GM12878 (cell line): ENCODE data around the gene RPL13A. TPM values are rescaled to one million over a fixed set of nuclear protein-coding genes. Genes with fewer than 3 reads are reported as not detected.

Experiments
- ATAC-seq: fragments of 200-7000 bp; cut with Tn5 transposase; 3 replicates; pipeline ENCODE4 v1.9.1; 2020; ENCODE audit warnings: mild to moderate bottlenecking, moderate library complexity
- BruUV-seq: library from RNA; stranded (reverse); fragments of 400-500 nt; replicated peaks from 2 replicates; lab custom pipeline; 2021; lab: Mats Ljungman, UMichigan
- CTCF ChIA-PET: fragments of 300-600 bp; sonication (Branson Sonifier 250); formaldehyde crosslinking; extraction: SDS; loops from one replicate; lab custom pipeline; 2021; ENCODE audit warnings: inconsistent platforms; lab: Yijun Ruan, JAX
- POLR2A ChIA-PET: fragments of 350-600 bp; formaldehyde crosslinking; extraction: SDS; loops from one replicate; lab custom pipeline; 2021; ENCODE audit warnings: inconsistent platforms; lab: Charles Lee
- RAD21 ChIA-PET: fragments of 300-600 bp; sonication (Branson Sonifier 250); formaldehyde crosslinking; loops from one replicate; lab custom pipeline; 2023; ENCODE audit warnings: antibody characterized with exemption; ENCODE audit not compliant: unreplicated experiment; lab: Charles Lee
- SMC1A ChIA-PET: fragments of 300-600 bp; sonication (Branson Sonifier 250); formaldehyde crosslinking; loops from one replicate; lab custom pipeline; 2023; ENCODE audit not compliant: unreplicated experiment, uncharacterized antibody; lab: Charles Lee
- DNase-seq: peaks from one replicate; pipeline ENCODE4 v3.0.0-alpha.2; 2011; ENCODE audit warnings: low read depth, low spot score
- FAIRE-seq: peaks from 3 replicates; lab custom pipeline; 2011; peaks lifted over from hg19 to GRCh38; lab: Jason Lieb, UNC
- H2AFZ ChIP-seq: 2 replicates; pipeline ENCODE4 v1.6.0; 2011; ENCODE audit warnings: low read depth, low read length, control low read depth; ENCODE audit not compliant: control insufficient read depth
- H3K27ac ChIP-seq: 2 replicates; pipeline ENCODE4 v1.5.1; 2011; ENCODE audit warnings: control low read depth; ENCODE audit not compliant: control insufficient read depth, insufficient read depth
- H3K27me3 ChIP-seq, 2 experiments: replicated peaks in 1 of 2; 2 replicates each; pipeline versions ENCODE4 v1.6.0 to v1.6.1; 2011; ENCODE audit warnings: low read length in 1 of 2; ENCODE audit not compliant: control insufficient read depth in 2 of 2, insufficient read depth in 2 of 2
- H3K36me3 ChIP-seq, 2 experiments: 2 replicates each; pipeline ENCODE4 v1.5.1; 2011; ENCODE audit warnings: low read length in 1 of 2; ENCODE audit not compliant: control insufficient read depth in 2 of 2, insufficient read depth in 2 of 2
- H3K4me1 ChIP-seq: 2 replicates; pipeline ENCODE4 v1.6.1; 2011; ENCODE audit warnings: mild to moderate bottlenecking, low read length, moderate library complexity, mixed read lengths; ENCODE audit not compliant: control insufficient read depth, insufficient read depth
- H3K4me2 ChIP-seq: 2 replicates; pipeline ENCODE4 v1.6.0; 2011; ENCODE audit warnings: control low read depth; ENCODE audit not compliant: control insufficient read depth, insufficient read depth
- H3K4me3 ChIP-seq: fragments of 200-600 bp; sonication (generic); 2 replicates; pipeline ENCODE4 v1.5.1; 2016
- H3K79me2 ChIP-seq: 2 replicates; pipeline ENCODE4 v1.6.0; 2011; ENCODE audit warnings: low read length; ENCODE audit not compliant: control insufficient read depth, insufficient read depth
- H3K9ac ChIP-seq: 2 replicates; pipeline ENCODE4 v1.8.0; 2011; ENCODE audit warnings: low read length, control low read depth, mixed read lengths; ENCODE audit not compliant: control insufficient read depth, insufficient read depth
- H3K9me3 ChIP-seq: replicated peaks from 3 replicates; pipeline ENCODE4 v1.5.1; 2011; ENCODE audit warnings: mild to moderate bottlenecking, low read length; ENCODE audit not compliant: control insufficient read depth, insufficient read depth
- H4K20me1 ChIP-seq: 2 replicates; pipeline ENCODE4 v1.6.0; 2011; ENCODE audit not compliant: control insufficient read depth, insufficient read depth
- FOXM1 ChIP-seq: IDR thresholded peaks from 2 replicates; pipeline ENCODE4 v1.6.1; 2012; ENCODE audit warnings: low read depth, mild to moderate bottlenecking, inconsistent platforms, low read length, moderate library complexity
- GATAD2B ChIP-seq: fragments of 450-650 bp; conservative IDR thresholded peaks from 2 replicates; pipeline ENCODE4 v1.6.1; 2017; ENCODE audit warnings: low read depth, mild to moderate bottlenecking, moderate library complexity
- HDAC6 ChIP-seq: fragments of 200-600 bp; sonication (generic); IDR thresholded peaks from one replicate; pipeline ENCODE4 v1.8.0; 2017; ENCODE audit warnings: antibody characterized with exemption; ENCODE audit not compliant: unreplicated experiment
- JUND ChIP-seq: IDR thresholded peaks from 2 replicates; pipeline ENCODE4 v1.6.1; 2012; ENCODE audit warnings: low read depth, mild to moderate bottlenecking, low read length, improper control_type of control experiment, moderate library complexity
- KAT2A ChIP-seq: conservative IDR thresholded peaks from 2 replicates; pipeline ENCODE4 v1.6.1; 2011; ENCODE audit warnings: low read depth, low read length; ENCODE audit not compliant: control insufficient read depth
- NFYB ChIP-seq: IDR thresholded peaks from 2 replicates; pipeline ENCODE4 v1.6.1; 2011; ENCODE audit warnings: low read depth, mild to moderate bottlenecking, low read length, improper control_type of control experiment, moderate library complexity; ENCODE audit not compliant: insufficient read depth
- RFX5 ChIP-seq: IDR thresholded peaks from 2 replicates; pipeline ENCODE4 v1.6.1; 2011; ENCODE audit warnings: low read depth, low read length, improper control_type of control experiment
- RUNX3 ChIP-seq: IDR thresholded peaks from 2 replicates; pipeline ENCODE4 v1.6.1; 2012; ENCODE audit warnings: low read length, inconsistent platforms
- SP1 ChIP-seq: IDR thresholded peaks from one replicate; pipeline ENCODE4 v1.6.1; 2011; ENCODE audit warnings: low read depth, low read length
- STAT1 ChIP-seq: fragments of 450-650 bp; conservative IDR thresholded peaks from 2 replicates; pipeline ENCODE4 v1.6.1; 2014; ENCODE audit warnings: antibody characterized with exemption, mild to moderate bottlenecking
- TCF3 ChIP-seq: IDR thresholded peaks from 2 replicates; pipeline ENCODE4 v1.6.1; 2012; ENCODE audit warnings: low read depth, mild to moderate bottlenecking, low read length, borderline replicate concordance; ENCODE audit not compliant: insufficient read depth
- ZZZ3 ChIP-seq: IDR thresholded peaks from 2 replicates; pipeline ENCODE4 v1.6.1; 2011; ENCODE audit warnings: low read depth; ENCODE audit not compliant: control insufficient read depth, insufficient read length
- WGBS: methylation state at CpG from one replicate; pipeline ENCODE4 v1.1.6; 2016; ENCODE audit warnings: low lambda C conversion rate; ENCODE audit not compliant: insufficient replicate concordance, insufficient coverage; ENCODE audit errors: missing lambda C conversion rate; 5-methylcytosine and 5-hydroxymethylcytosine counted together
- in situ Hi-C: fragments of 300-500 bp; cut with MboI; formaldehyde crosslinking; loops from 9 replicates; pipeline ENCODE4 v1.14.3; 2018; ENCODE audit warnings: mixed read lengths
- intact Hi-C: fragments of 100-400 bp; cut with micrococcal nuclease; formaldehyde crosslinking; loops from one replicate; pipeline ENCODE4 v1.14.2; 2022; ENCODE audit not compliant: unreplicated experiment
- polyA plus RNA-seq, 11 experiments: library from polyadenylated mRNA; depleted of rRNA in 4 of 11; unstranded in 6 of 11; stranded (reverse) in 5 of 11; fragments of >200 nt; fragmentation: Nextera tagmentation in 4 of 11; fragmentation: Illumina TruSeq in 1 of 11; extraction: Ambion mirVana in 4 of 11; extraction: Trizol in 1 of 11; gene quantifications; 1 replicate in 1 of 11; 2 replicates in 10 of 11; pipeline versions ENCODE4 v1.2.1 to v1.2.3, GENCODE V29; 2011 to 2016; ENCODE audit warnings: inconsistent platforms in 2 of 11, missing spikeins in 2 of 11, low read depth in 1 of 11
- total RNA-seq, 4 experiments: library from RNA; depleted of rRNA in 3 of 4; stranded (reverse); fragments of >200 nt in 3 of 4; fragmentation: Illumina TruSeq in 1 of 4; extraction: Trizol in 1 of 4; gene quantifications; 2 replicates each; pipeline versions ENCODE4 v1.2.1 to v1.2.3, GENCODE V29; 2013 to 2021
- TF ChIP-seq, protein P1 (sequence below): fragments of 150-350 bp; IDR thresholded peaks from 2 replicates; pipeline ENCODE4 v1.6.1; 2014; ENCODE audit warnings: mild to moderate bottlenecking, low read depth, low read length
- TF ChIP-seq, protein P2 (sequence below): fragments of 450-650 bp; IDR thresholded peaks from 2 replicates; pipeline ENCODE4 v1.6.1; 2018; ENCODE audit warnings: mild to moderate bottlenecking, low read depth, moderate library complexity; ENCODE audit not compliant: partially characterized antibody

The RPL13A gene
- total and polyA plus RNA-seq, 10 of the 15 experiments (the other 5 are each of a cell fraction or from before 2014, with no cell fraction given), result 1,426 to 8,961 (median 4,266) TPM

DNA sequence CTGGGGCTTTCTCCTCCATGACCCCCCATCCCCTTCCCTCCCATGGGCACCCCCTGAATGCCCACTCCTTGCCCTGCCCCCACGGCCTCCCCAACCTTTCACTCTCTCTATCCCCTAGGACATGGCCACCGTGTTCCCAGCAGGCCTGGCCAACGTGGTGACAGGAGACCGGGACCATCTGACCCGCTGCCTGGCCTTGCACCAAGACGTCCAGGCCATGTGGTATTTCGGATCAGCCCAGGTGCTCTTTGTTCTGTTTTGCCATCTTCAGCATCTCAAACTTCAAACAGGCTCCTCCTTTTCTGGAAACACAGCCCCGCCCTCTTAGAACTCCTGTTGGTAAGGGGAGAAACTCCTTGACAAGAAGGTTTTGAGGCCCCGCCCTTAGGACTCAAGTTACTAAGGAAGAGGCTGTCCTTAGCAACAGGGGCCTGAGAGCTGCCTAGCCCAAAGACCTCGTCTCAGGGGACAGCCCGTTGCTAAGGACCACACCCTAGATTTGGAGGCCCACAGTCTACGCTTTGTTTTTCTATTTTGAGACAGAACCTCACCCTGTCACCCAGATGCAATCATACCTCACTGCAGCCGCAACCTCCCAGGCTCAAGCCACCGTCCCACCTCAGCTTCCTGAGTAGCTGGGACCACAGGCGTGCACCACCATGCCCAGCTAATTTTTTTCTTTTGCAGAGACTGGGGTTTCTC, 18.5 kb upstream of the RPL13A start (continued):
- peak; percentile 37; the same call in 1 of the 2 replicates for TF ChIP-seq FOXM1
- TF ChIP-seq, protein P1, sequence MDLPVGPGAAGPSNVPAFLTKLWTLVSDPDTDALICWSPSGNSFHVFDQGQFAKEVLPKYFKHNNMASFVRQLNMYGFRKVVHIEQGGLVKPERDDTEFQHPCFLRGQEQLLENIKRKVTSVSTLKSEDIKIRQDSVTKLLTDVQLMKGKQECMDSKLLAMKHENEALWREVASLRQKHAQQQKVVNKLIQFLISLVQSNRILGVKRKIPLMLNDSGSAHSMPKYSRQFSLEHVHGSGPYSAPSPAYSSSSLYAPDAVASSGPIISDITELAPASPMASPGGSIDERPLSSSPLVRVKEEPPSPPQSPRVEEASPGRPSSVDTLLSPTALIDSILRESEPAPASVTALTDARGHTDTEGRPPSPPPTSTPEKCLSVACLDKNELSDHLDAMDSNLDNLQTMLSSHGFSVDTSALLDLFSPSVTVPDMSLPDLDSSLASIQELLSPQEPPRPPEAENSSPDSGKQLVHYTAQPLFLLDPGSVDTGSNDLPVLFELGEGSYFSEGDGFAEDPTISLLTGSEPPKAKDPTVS, result no peak
- TF ChIP-seq RFX5, result no peak; the same call in 1 of the 2 replicates
- no peak for TF ChIP-seq KAT2A
- peak; percentile 69 for TF ChIP-seq SP1
- TF ChIP-seq JUND, result no peak
- TF ChIP-seq, all 136 proteins: peak for 35

DNA sequence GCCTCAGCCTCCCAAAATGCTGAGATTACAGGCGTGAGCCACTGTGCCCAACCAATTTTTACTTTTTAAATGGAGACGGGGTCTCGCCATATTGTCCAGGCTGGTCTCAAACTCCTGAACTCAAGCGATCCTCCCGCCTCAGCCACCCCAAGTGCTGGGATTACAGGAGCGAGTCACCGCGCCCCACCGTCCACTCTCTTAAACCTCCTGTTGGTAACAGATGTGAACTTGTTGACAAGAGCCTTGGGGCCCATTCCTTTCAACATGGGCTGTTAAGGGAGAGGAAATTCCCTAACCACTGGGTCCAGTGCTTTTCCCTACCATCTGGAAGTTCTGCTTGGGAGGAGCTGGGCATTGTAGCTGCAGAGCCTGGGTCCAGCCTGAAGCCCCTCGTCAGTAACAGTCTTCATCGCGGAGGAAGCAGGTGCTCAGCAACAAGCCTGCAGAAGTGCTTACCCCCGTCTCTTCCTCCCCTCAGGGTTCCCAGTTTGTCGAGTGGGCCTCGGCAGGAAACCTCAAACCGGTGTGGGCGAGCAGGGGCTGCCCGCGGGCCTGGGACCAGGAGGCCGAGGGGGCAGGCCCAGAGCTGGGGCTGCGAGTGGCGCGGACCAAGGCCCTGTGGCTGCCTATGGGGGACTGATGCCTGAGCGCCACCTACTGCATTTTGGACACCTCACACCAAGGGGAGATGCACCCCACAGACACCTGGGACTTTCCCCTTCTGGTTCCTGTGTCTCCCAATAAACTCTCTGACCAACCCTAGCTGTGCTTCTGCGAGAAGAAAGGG, 17.4 kb upstream of the RPL13A start:
- Histone ChIP-seq H3K27me3 (no peaks in the 10 kb centered on the region), H3K9ac (no peak overlapping the region), H2AFZ (peak overlapping the region; percentile 81), H3K79me2 (no peaks in the 10 kb centered on the region), H4K20me1 (no peaks in the 10 kb centered on the region), H3K4me2 (peak overlapping the region; percentile 32), H3K9me3 (no peaks in the 10 kb centered on the region), H3K27ac (peak overlapping the region; percentile 82), H3K4me1 (peaks cover 42% of the 10 kb centered on the region), H3K36me3 (peaks cover 2% of the 10 kb centered on the region in 2 experiments; a peak in 2 of 4 replicates), H3K4me3 (0 out of 2 replicates have a peak overlapping the region, but pooled peaks have one; percentile 3)
- CTCF ChIA-PET, result interaction anchor here (0.6 to 5.9 kb wide), 33 partner anchors 9 to 244 kb away, joined by 3 to 68 read pairs (median 5); partner anchors contain the start of genes ALDH16A1, PIH1D1 and RPL13A
- in situ Hi-C loops (no loop called here), intact Hi-C loops (loop anchor here (1.0 to 5.0 kb wide), 5 partner anchors 19 to 244 kb away; partner anchors contain the start of gene PIH1D1)
- RAD21 ChIA-PET, result interaction anchor here (0.6 to 6.0 kb wide), 24 partner anchors 15 to 372 kb away, joined by 3 to 90 read pairs (median 4); partner anchors contain the start of genes ALDH16A1, CD37, NOSIP and PIH1D1
- SMC1A ChIA-PET, result interaction anchor here (0.9 to 3.2 kb wide), 14 partner anchors 15 to 243 kb away, joined by 3 to 53 read pairs (median 4); partner anchors contain the start of genes ALDH16A1 and PIH1D1
- 17% methylated on average over 25 of the region's 25 CpGs for WGBS
- DNase-seq (peak; percentile 84), ATAC-seq (peak; percentile 86), FAIRE-seq (peak; percentile 91)
- no TSS peak for BruUV-seq
- POLR2A ChIA-PET, result interaction anchor here (0.6 to 6.2 kb wide), 14 partner anchors 11 to 120 kb away, joined by 3 to 81 read pairs (median 5); partner anchors contain the start of genes ALDH16A1, PIH1D1 and RPL13A
- TF ChIP-seq TCF3 (peak; percentile 68; the same call in 1 of the 2 replicates), STAT1 (no peak), GATAD2B (peak; percentile 90), ZZZ3 (no peak), RUNX3 (peak; percentile 95), HDAC6 (no peak), NFYB (no peak)
- TF ChIP-seq, protein P2, sequence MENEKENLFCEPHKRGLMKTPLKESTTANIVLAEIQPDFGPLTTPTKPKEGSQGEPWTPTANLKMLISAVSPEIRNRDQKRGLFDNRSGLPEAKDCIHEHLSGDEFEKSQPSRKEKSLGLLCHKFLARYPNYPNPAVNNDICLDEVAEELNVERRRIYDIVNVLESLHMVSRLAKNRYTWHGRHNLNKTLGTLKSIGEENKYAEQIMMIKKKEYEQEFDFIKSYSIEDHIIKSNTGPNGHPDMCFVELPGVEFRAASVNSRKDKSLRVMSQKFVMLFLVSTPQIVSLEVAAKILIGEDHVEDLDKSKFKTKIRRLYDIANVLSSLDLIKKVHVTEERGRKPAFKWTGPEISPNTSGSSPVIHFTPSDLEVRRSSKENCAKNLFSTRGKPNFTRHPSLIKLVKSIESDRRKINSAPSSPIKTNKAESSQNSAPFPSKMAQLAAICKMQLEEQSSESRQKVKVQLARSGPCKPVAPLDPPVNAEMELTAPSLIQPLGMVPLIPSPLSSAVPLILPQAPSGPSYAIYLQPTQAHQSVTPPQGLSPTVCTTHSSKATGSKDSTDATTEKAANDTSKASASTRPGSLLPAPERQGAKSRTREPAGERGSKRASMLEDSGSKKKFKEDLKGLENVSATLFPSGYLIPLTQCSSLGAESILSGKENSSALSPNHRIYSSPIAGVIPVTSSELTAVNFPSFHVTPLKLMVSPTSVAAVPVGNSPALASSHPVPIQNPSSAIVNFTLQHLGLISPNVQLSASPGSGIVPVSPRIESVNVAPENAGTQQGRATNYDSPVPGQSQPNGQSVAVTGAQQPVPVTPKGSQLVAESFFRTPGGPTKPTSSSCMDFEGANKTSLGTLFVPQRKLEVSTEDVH, result no peak
